ENCODE results near the gene PTPRS.

Gene PTPRS

GRCh38 chr19:5294403-5295160 lies 46.0 kb downstream of the PTPRS start:
- peak overlapping the region; percentile 63 for H3K4me3 Mint-ChIP-seq

GRCh38 chr19:5293612-5294378 lies 46.8 kb downstream of the PTPRS start:
- peaks cover 14% of the 10 kb centered on the region for H3K4me1 Mint-ChIP-seq (ENCODE audit: low read depth)
- no peak overlapping the region for H3K27ac Mint-ChIP-seq
- H3K36me3 Mint-ChIP-seq = no peaks in the 10 kb centered on the region
- peaks cover 2% of the 10 kb centered on the region for H3K27me3 Mint-ChIP-seq
- no peaks in the 10 kb centered on the region for H3K9me3 Mint-ChIP-seq (ENCODE audit: low read depth)
- peak overlapping the region; percentile 70 for H3K4me3 Mint-ChIP-seq

More at GRCh38 chr19:5294403-5295160, 46.0 kb downstream of the PTPRS start:
- Mint-ChIP-seq H3K4me1 (ENCODE audit: low read depth) (peaks cover 14% of the 10 kb centered on the region), H3K27ac (no peak overlapping the region), H3K27me3 (no peaks in the 10 kb centered on the region), H3K9me3 (ENCODE audit: low read depth) (no peaks in the 10 kb centered on the region), H3K36me3 (no peaks in the 10 kb centered on the region)

GRCh38 chr19:5292822-5293611 lies 47.6 kb downstream of the PTPRS start:
- peaks cover 14% of the 10 kb centered on the region for H3K4me1 Mint-ChIP-seq (ENCODE audit: low read depth)
- no peaks in the 10 kb centered on the region for H3K9me3 Mint-ChIP-seq (ENCODE audit: low read depth)
- peak overlapping the region; percentile 70 for H3K4me3 Mint-ChIP-seq
- H3K27me3 Mint-ChIP-seq = peaks cover 2% of the 10 kb centered on the region
- no peak overlapping the region for H3K27ac Mint-ChIP-seq
- no peaks in the 10 kb centered on the region for H3K36me3 Mint-ChIP-seq

- Mint-ChIP-seq H3K4me1 (ENCODE audit: low read depth) (peaks cover 14% of the 10 kb centered on the region), H3K27me3 (peaks cover 2% of the 10 kb centered on the region), H3K27ac (no peak overlapping the region), H3K9me3 (ENCODE audit: low read depth) (no peaks in the 10 kb centered on the region), H3K36me3 (no peaks in the 10 kb centered on the region), H3K4me3 (peak overlapping the region; percentile 70)
Measured at GRCh38 chr19:5292453-5292821, 48.2 kb downstream of the PTPRS start.

GRCh38 chr19:5291588-5292193 lies 48.9 kb downstream of the PTPRS start:
- H3K4me3 Mint-ChIP-seq = peak overlapping the region; percentile 70
- H3K9me3 Mint-ChIP-seq (ENCODE audit: low read depth) = no peaks in the 10 kb centered on the region
- no peaks in the 10 kb centered on the region for H3K36me3 Mint-ChIP-seq
- H3K27ac Mint-ChIP-seq = no peak overlapping the region
- H3K27me3 Mint-ChIP-seq = peaks cover 2% of the 10 kb centered on the region
- H3K4me1 Mint-ChIP-seq (ENCODE audit: low read depth) = peaks cover 17% of the 10 kb centered on the region

All from activated naive CD8-positive, alpha-beta T cell (primary cell).